ENCODE results near the gene KLK2.
"Not testable (repeated sequence)": the region's sequence is repeated elsewhere in the genome, so short reads cannot be mapped to it uniquely, and the experiment has no call there.

GRCh38 chr19:50896089-50896590 is 22.9 kb downstream of the KLK2 start:
- TF ChIP-seq EP300 (IDR thresholded peaks at IDR 0.05; ENCODE audit: low read depth); CTCF (IDR thresholded peaks at IDR 0.05): not testable (repeated sequence)

Data from transverse colon (tissue), 3 donors.